BE2C (cell line): ENCODE measurements around the gene FAM111B.

Source experiments
- DNase-seq: peaks from one replicate; pipeline ENCODE4 v3.0.0-alpha.2; 2020
- H3K27me3 ChIP-seq: fragments of 250-450 bp; sonication (Bioruptor Pico); 2 replicates; pipeline ENCODE4 v1.5.1; 2020; ENCODE audit warnings: mild to moderate bottlenecking
- H3K36me3 ChIP-seq: fragments of 250-450 bp; sonication (Bioruptor Pico); 2 replicates; pipeline ENCODE4 v1.5.1; 2020; ENCODE audit warnings: mild to moderate bottlenecking
- H3K4me1 ChIP-seq: fragments of 250-450 bp; sonication (Bioruptor Pico); 2 replicates; pipeline ENCODE4 v1.5.1; 2020
- H3K4me3 ChIP-seq: 2 replicates; pipeline ENCODE4 v1.5.1; 2011; ENCODE audit warnings: low read depth, low read length
- H3K9me3 ChIP-seq: fragments of 250-450 bp; sonication (Bioruptor Pico); 2 replicates; pipeline ENCODE4 v1.5.1; 2020
- CTCF ChIP-seq: IDR thresholded peaks from 2 replicates; pipeline ENCODE4 v1.5.1; 2012; ENCODE audit warnings: mild to moderate bottlenecking, low read depth, low read length

Gene FAM111B

GRCh38 chr11:59158206-59159068 lies 51.4 kb downstream of the FAM111B start:
- H3K4me1 ChIP-seq, result no peaks in the 10 kb centered on the region
- H3K9me3 ChIP-seq, result no peaks in the 10 kb centered on the region
- no peak for DNase-seq
- TF ChIP-seq CTCF, result peak; percentile 66
- H3K4me3 ChIP-seq, result no peak overlapping the region
- H3K36me3 ChIP-seq, result no peaks in the 10 kb centered on the region
- no peaks in the 10 kb centered on the region for H3K27me3 ChIP-seq

- Histone ChIP-seq H3K27me3 (no peaks in the 10 kb centered on the region), H3K4me1 (no peaks in the 10 kb centered on the region), H3K4me3 (no peak overlapping the region), H3K9me3 (no peaks in the 10 kb centered on the region), H3K36me3 (no peaks in the 10 kb centered on the region)
- TF ChIP-seq CTCF, result no peak
- DNase-seq, result no peak
Measured at GRCh38 chr11:59164028-59164427, 57.0 kb downstream of the FAM111B start.

GRCh38 chr11:59171508-59172322 lies 64.7 kb downstream of the FAM111B start, which contains the start of gene DTX4:
Gene DTX4, plus strand, starts transcription at chr11:59172132. Its CDS starts 464 bp downstream, at chr11:59172596.
- peak; percentile 58 for TF ChIP-seq CTCF
- H3K27me3 ChIP-seq, result peaks cover 14% of the 10 kb centered on the region

GRCh38 chr11:59172345-59173079 lies 65.5 kb downstream of the FAM111B start:
- H3K4me3 ChIP-seq, result no peak overlapping the region; the same call in 1 of the 2 replicates
- no peak for DNase-seq
- peaks cover 14% of the 10 kb centered on the region for H3K27me3 ChIP-seq

More at GRCh38 chr11:59171508-59172322, 64.7 kb downstream of the FAM111B start, which contains the start of gene DTX4:
- Histone ChIP-seq H3K36me3 (no peaks in the 10 kb centered on the region), H3K4me3 (peak within 1 kb of the TSS; percentile 49), H3K4me1 (no peaks in the 10 kb centered on the region), H3K9me3 (no peaks in the 10 kb centered on the region)
- DNase-seq, result peak; percentile 88

More at GRCh38 chr11:59172345-59173079, 65.5 kb downstream of the FAM111B start:
- TF ChIP-seq CTCF, result no peak
- Histone ChIP-seq H3K36me3 (no peaks in the 10 kb centered on the region), H3K9me3 (no peaks in the 10 kb centered on the region), H3K4me1 (no peaks in the 10 kb centered on the region)
